Caco-2 (cell line): ENCODE results near the gene KIF6. TPM values are rescaled to one million over a fixed set of nuclear protein-coding genes. Genes with fewer than 3 reads are reported as not detected.

ENCODE experiments used
- BruUV-seq: library from RNA; stranded (reverse); fragments of 400-500 nt; replicated peaks from 2 replicates; lab custom pipeline; 2021; lab: Mats Ljungman, UMichigan
- CTCF ChIA-PET: fragments of 300-600 bp; sonication (Branson Sonifier 250); formaldehyde crosslinking; loops from one replicate; lab custom pipeline; 2022; ENCODE audit warnings: antibody characterized with exemption; lab: Charles Lee
- POLR2A ChIA-PET: fragments of 300-600 bp; sonication (Branson Sonifier 250); formaldehyde crosslinking; loops from one replicate; lab custom pipeline; 2022; ENCODE audit warnings: antibody characterized with exemption; lab: Charles Lee
- DNase-seq, 2 experiments: peaks; one replicate each; pipeline versions ENCODE4 v3.0.0 to v3.0.0-alpha.2; 2020 to 2022
- H3K27me3 ChIP-seq: replicated peaks from 2 replicates; pipeline ENCODE4 v1.6.0; 2011; ENCODE audit warnings: low read length; ENCODE audit not compliant: control insufficient read depth, insufficient read depth
- H3K36me3 ChIP-seq: 2 replicates; pipeline ENCODE4 v1.5.1; 2011; ENCODE audit warnings: low read length; ENCODE audit not compliant: control insufficient read depth, insufficient read depth
- H3K4me1 ChIP-seq: fragments of 250-450 bp; sonication (Bioruptor Pico); 2 replicates; pipeline ENCODE4 v1.5.1; 2020; ENCODE audit warnings: mild to moderate bottlenecking
- H3K4me3 ChIP-seq: 2 replicates; pipeline ENCODE4 v1.5.1; 2011; ENCODE audit warnings: low read depth, mild to moderate bottlenecking, control low read depth, low read length
- H3K9me3 ChIP-seq: fragments of 250-450 bp; sonication (Bioruptor Pico); 2 replicates; pipeline ENCODE4 v1.5.1; 2020; ENCODE audit warnings: mild to moderate bottlenecking, moderate library complexity
- H3K27ac Mint-ChIP-seq: one replicate; pipeline ENCODE4 v1.8.0; 2022; ENCODE audit warnings: mixed read lengths; ENCODE audit not compliant: unreplicated experiment
- H3K27me3 Mint-ChIP-seq: one replicate; pipeline ENCODE4 v1.8.0; 2022; ENCODE audit warnings: mixed read lengths; ENCODE audit not compliant: insufficient read depth, unreplicated experiment
- H3K36me3 Mint-ChIP-seq: one replicate; pipeline ENCODE4 v1.8.0; 2022; ENCODE audit warnings: mild to moderate bottlenecking, mixed read lengths; ENCODE audit not compliant: insufficient read depth, unreplicated experiment
- H3K4me1 Mint-ChIP-seq: one replicate; pipeline ENCODE4 v1.8.0; 2022; ENCODE audit warnings: low read depth, mixed read lengths; ENCODE audit not compliant: unreplicated experiment
- H3K4me3 Mint-ChIP-seq: one replicate; pipeline ENCODE4 v1.8.0; 2022; ENCODE audit warnings: mild to moderate bottlenecking, moderate library complexity, mixed read lengths; ENCODE audit not compliant: unreplicated experiment
- H3K9me3 Mint-ChIP-seq: one replicate; pipeline ENCODE4 v1.8.0; 2022; ENCODE audit warnings: mixed read lengths; ENCODE audit not compliant: unreplicated experiment
- CTCF ChIP-seq, 2 experiments: fragments of 200-600 bp in 1 of 2; IDR thresholded peaks; 1 replicate in 1 of 2; 2 replicates in 1 of 2; pipeline versions ENCODE4 v1.5.1 to v1.8.0; 2011 to 2022; ENCODE audit warnings: antibody characterized with exemption in 1 of 2, control low read depth in 1 of 2, inconsistent platforms in 1 of 2, low read depth in 1 of 2, low read length in 1 of 2, mild to moderate bottlenecking in 1 of 2, moderate library complexity in 1 of 2; ENCODE audit not compliant: insufficient read depth in 1 of 2, severe bottlenecking in 1 of 2, unreplicated experiment in 1 of 2
- intact Hi-C: fragments of 100-400 bp; cut with micrococcal nuclease; formaldehyde crosslinking; loops from one replicate; pipeline ENCODE4 v1.10.0; 2022; ENCODE audit not compliant: unreplicated experiment
- total RNA-seq: library from RNA; stranded (reverse); gene quantifications from 2 replicates; pipeline ENCODE4 v1.2.3, GENCODE V29; 2022

Gene KIF6
- total RNA-seq, 1 experiment from 2014 or later, result not detected

- no TSS peak for BruUV-seq
- Histone ChIP-seq H3K27me3 (peaks cover 7% of the 10 kb centered on the region), H3K4me1 (no peaks in the 10 kb centered on the region), H3K4me3 (no peak overlapping the region), H3K36me3 (no peaks in the 10 kb centered on the region), H3K9me3 (no peaks in the 10 kb centered on the region)
- intact Hi-C loops, result loop anchor here (1.0 to 2.0 kb wide), 3 partner anchors 313 to 438 kb away; no protein-coding TSS in a partner anchor
- peak; percentile 92 for TF ChIP-seq CTCF (IDR thresholded peaks at IDR 0.05; ENCODE audit: insufficient read depth in 1 of 2, low read depth in 1 of 2, low read length in 1 of 2, severe bottlenecking in 1 of 2, unreplicated experiment in 1 of 2)
- CTCF ChIA-PET, result interaction anchor here (0.7 to 1.8 kb wide), 5 partner anchors 37 to 313 kb away, joined by 3 to 7 read pairs (median 5); no protein-coding TSS in a partner anchor
- H3K4me3 Mint-ChIP-seq, result no peak overlapping the region
- H3K4me1 Mint-ChIP-seq, result no peaks in the 10 kb centered on the region
- H3K36me3 Mint-ChIP-seq, result peaks cover 8% of the 10 kb centered on the region
- POLR2A ChIA-PET, result no interaction called here
- H3K9me3 Mint-ChIP-seq, result no peaks in the 10 kb centered on the region
- peak; percentile 74 to 85 for DNase-seq
- peaks cover 12% of the 10 kb centered on the region for H3K27me3 Mint-ChIP-seq
- H3K27ac Mint-ChIP-seq, result no peak overlapping the region
Measured at GRCh38 chr6:39309942-39310531, 415.2 kb downstream of the KIF6 start.

- Mint-ChIP-seq H3K27ac (no peak overlapping the region), H3K4me1 (peaks cover 1% of the 10 kb centered on the region), H3K36me3 (peaks cover 8% of the 10 kb centered on the region), H3K9me3 (no peaks in the 10 kb centered on the region), H3K4me3 (no peak overlapping the region), H3K27me3 (peaks cover 9% of the 10 kb centered on the region)
- TF ChIP-seq CTCF (IDR thresholded peaks at IDR 0.05; ENCODE audit: insufficient read depth in 1 of 2, low read depth in 1 of 2, low read length in 1 of 2, severe bottlenecking in 1 of 2, unreplicated experiment in 1 of 2), result no peak
- H3K4me3 ChIP-seq, result no peak overlapping the region
- no peaks in the 10 kb centered on the region for H3K36me3 ChIP-seq
- ChIA-PET POLR2A (no interaction called here), CTCF (interaction anchor here (1.2 kb wide), 1 partner anchor 118 kb away, joined by 3 read pairs; no protein-coding TSS in a partner anchor)
- peaks cover 6% of the 10 kb centered on the region for H3K4me1 ChIP-seq
- H3K27me3 ChIP-seq, result no peaks in the 10 kb centered on the region
- no peak for DNase-seq
- no peaks in the 10 kb centered on the region for H3K9me3 ChIP-seq
- intact Hi-C loops, result no loop called here
- BruUV-seq, result no TSS peak
Measured at GRCh38 chr6:39307462-39307861, 417.7 kb downstream of the KIF6 start.

GRCh38 chr6:39304951-39305350 lies 420.3 kb downstream of the KIF6 start:
- H3K4me3 ChIP-seq, result no peak overlapping the region
- CTCF ChIA-PET, result interaction anchor here (2.9 kb wide), 1 partner anchor 138 kb away, joined by 34 read pairs; no protein-coding TSS in a partner anchor
- Mint-ChIP-seq H3K27ac (no peak overlapping the region), H3K9me3 (no peaks in the 10 kb centered on the region), H3K27me3 (no peaks in the 10 kb centered on the region), H3K4me1 (peaks cover 7% of the 10 kb centered on the region), H3K36me3 (peaks cover 1% of the 10 kb centered on the region), H3K4me3 (no peak overlapping the region)
- BruUV-seq, result no TSS peak
- no peak for DNase-seq
- no peak for TF ChIP-seq CTCF (IDR thresholded peaks at IDR 0.05; ENCODE audit: insufficient read depth in 1 of 2, low read depth in 1 of 2, low read length in 1 of 2, severe bottlenecking in 1 of 2, unreplicated experiment in 1 of 2)
- POLR2A ChIA-PET, result no interaction called here
- no peaks in the 10 kb centered on the region for H3K9me3 ChIP-seq
- H3K4me1 ChIP-seq, result peaks cover 9% of the 10 kb centered on the region
- no peaks in the 10 kb centered on the region for H3K27me3 ChIP-seq
- intact Hi-C loops, result no loop called here
- no peaks in the 10 kb centered on the region for H3K36me3 ChIP-seq
